K562 (cell line): ENCODE measurements around the gene TCTN3. TPM values are rescaled to one million over a fixed set of nuclear protein-coding genes. Genes with fewer than 3 reads are reported as not detected.

Experiments used
- ETS1 ChIP-seq: conservative IDR thresholded peaks from 2 replicates; pipeline ENCODE4 v1.6.1; 2011; ENCODE audit warnings: low read depth, mild to moderate bottlenecking, low read length; ENCODE audit not compliant: control insufficient read depth
- KDM1A ChIP-seq, 2 experiments: fragments of 450-650 bp; IDR thresholded peaks; 2 replicates each; pipeline ENCODE4 v1.6.1; 2016; ENCODE audit warnings: mild to moderate bottlenecking in 2 of 2
- MAFF ChIP-seq: IDR thresholded peaks from 2 replicates; pipeline ENCODE4 v1.6.1; 2012; ENCODE audit warnings: low read length, improper control_type of control experiment
- MEF2A ChIP-seq: IDR thresholded peaks from 2 replicates; pipeline ENCODE4 v1.6.1; 2011; ENCODE audit warnings: low read depth, mild to moderate bottlenecking, low read length, moderate library complexity; ENCODE audit not compliant: control insufficient read depth
- PHB2 ChIP-seq: fragments of 450-650 bp; IDR thresholded peaks from 2 replicates; pipeline ENCODE4 v1.6.1; 2017; ENCODE audit warnings: low read depth
- PURB ChIP-seq: sonication (generic); formaldehyde crosslinking; IDR thresholded peaks from 2 replicates; pipeline ENCODE4 v1.9.0; 2021; ENCODE audit warnings: low read depth, mild to moderate bottlenecking, missing genetic modification reagents
- RAD51 ChIP-seq: fragments of 450-650 bp; IDR thresholded peaks from 2 replicates; pipeline ENCODE4 v1.7.1; 2016; ENCODE audit warnings: low read depth, mild to moderate bottlenecking, borderline replicate concordance
- SIN3B ChIP-seq: fragments of 450-650 bp; IDR thresholded peaks from 2 replicates; pipeline ENCODE4 v1.6.1; 2017; ENCODE audit warnings: low read depth, mild to moderate bottlenecking, moderate library complexity
- SOX6 ChIP-seq: fragments of 450-650 bp; IDR thresholded peaks from 2 replicates; pipeline ENCODE4 v1.6.1; 2014; ENCODE audit warnings: mild to moderate bottlenecking
- ZFPM2 ChIP-seq: fragments of 250-450 bp; sonication (Bioruptor Pico); IDR thresholded peaks from 2 replicates; pipeline ENCODE4 v1.5.1; 2022; ENCODE audit warnings: mild to moderate bottlenecking
- ZNF639 ChIP-seq, 2 experiments: fragments of 200-800 bp in 1 of 2; sonication (Bioruptor generic) in 1 of 2; sonication (generic) in 1 of 2; formaldehyde crosslinking in 1 of 2; IDR thresholded peaks in 1 of 2; conservative IDR thresholded peaks in 1 of 2; 2 replicates each; pipeline versions ENCODE4 v1.5.0 to v1.6.1; 2016 to 2020; ENCODE audit warnings: missing compliant biosample characterization in 1 of 2, missing genetic modification characterization in 1 of 2, missing genetic modification reagents in 1 of 2
- ZNF740 ChIP-seq, 3 experiments: fragments of 200-800 bp in 1 of 3; sonication (Bioruptor generic) in 1 of 3; sonication (generic) in 1 of 3; formaldehyde crosslinking in 1 of 3; IDR thresholded peaks; 2 replicates each; pipeline versions ENCODE4 v1.6.1 to v1.8.0; 2016 to 2022; ENCODE audit warnings: mild to moderate bottlenecking in 2 of 3, missing compliant biosample characterization in 2 of 3, missing genetic modification characterization in 2 of 3, missing genetic modification reagents in 1 of 3
- polyA plus RNA-seq, 8 experiments: library from polyadenylated mRNA; depleted of rRNA in 4 of 8; stranded (reverse) in 5 of 8; unstranded in 3 of 8; fragments of >200 nt; fragmentation: Nextera tagmentation in 2 of 8; fragmentation: Illumina TruSeq in 1 of 8; extraction: Ambion mirVana in 2 of 8; extraction: Trizol in 1 of 8; gene quantifications; 2 replicates each; pipeline versions ENCODE4 v1.2.1 to v1.2.3, GENCODE V29; 2011 to 2014; ENCODE audit warnings: inconsistent platforms in 1 of 8, missing spikeins in 1 of 8
- total RNA-seq, 7 experiments: library from RNA; depleted of rRNA in 6 of 7; stranded (reverse); fragments of >200 nt in 6 of 7; fragmentation: Illumina TruSeq in 2 of 7; extraction: Trizol in 2 of 7; gene quantifications; 2 replicates each; pipeline versions ENCODE4 v1.2.1 to v1.2.3, GENCODE V29; 2011 to 2021; ENCODE audit warnings: low replicate concordance in 1 of 7
- TF ChIP-seq, protein P1 (sequence below): fragments of 250-450 bp; sonication (Bioruptor Pico); IDR thresholded peaks from 2 replicates; pipeline ENCODE4 v1.9.0; 2021; ENCODE audit warnings: mild to moderate bottlenecking, inconsistent platforms
- TF ChIP-seq, protein P2 (sequence below): fragments of 450-650 bp; IDR thresholded peaks from 2 replicates; pipeline ENCODE4 v1.6.1; 2018; ENCODE audit not compliant: partially characterized antibody
- TF ChIP-seq, protein P3 (sequence below): sonication (generic); formaldehyde crosslinking; IDR thresholded peaks from 2 replicates; pipeline ENCODE4 v1.8.0; 2022; ENCODE audit warnings: mild to moderate bottlenecking, missing genetic modification reagents

The TCTN3 gene
- total and polyA plus RNA-seq, 9 of the 15 experiments (the other 6 are each of a cell fraction or from before 2014, with no cell fraction given) = 10.4 to 25.8 (median 16.3) TPM

DNA sequence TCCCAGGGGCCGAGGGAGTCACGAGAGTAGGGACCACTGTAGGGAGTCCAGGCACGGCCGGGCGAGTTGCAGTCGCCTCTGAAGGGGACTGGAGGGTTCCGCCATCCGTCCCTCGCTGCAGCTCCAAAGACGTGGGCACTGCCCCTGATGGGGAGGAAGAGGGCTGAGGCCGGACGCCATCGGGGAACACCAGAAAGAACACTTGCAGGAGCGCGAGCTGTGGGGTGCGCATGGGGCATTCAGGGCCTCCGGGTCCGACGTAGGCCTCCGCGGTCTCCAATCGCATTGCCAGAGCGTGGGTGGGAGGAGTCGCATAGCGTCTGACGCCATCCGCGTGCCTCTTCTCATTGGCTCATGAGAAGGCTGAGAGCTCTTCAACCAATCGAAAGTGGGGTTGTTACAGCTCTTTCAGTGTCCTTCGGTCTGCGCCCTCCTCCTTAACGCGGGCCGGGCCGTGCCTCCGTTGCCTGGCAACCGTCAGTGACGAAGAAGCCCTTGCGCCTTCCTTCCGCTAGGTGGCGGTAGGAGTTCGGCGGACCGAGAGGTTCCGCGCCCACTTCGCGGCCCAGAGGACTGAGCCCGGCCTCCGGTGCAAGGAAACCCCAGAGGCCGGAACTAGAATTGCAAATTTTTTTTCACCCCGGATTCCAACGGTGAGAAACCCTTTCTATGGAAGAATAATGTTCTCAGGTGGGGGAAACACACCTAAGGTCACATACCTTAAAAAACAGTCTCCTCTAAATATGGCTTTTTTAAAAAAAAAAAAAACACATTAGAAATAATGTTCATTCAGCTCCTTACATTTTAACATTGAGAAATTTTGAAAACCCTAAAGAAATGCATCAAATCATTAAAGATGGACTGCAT, at the start of gene TCTN3 (continued):
- TF ChIP-seq, protein P1, sequence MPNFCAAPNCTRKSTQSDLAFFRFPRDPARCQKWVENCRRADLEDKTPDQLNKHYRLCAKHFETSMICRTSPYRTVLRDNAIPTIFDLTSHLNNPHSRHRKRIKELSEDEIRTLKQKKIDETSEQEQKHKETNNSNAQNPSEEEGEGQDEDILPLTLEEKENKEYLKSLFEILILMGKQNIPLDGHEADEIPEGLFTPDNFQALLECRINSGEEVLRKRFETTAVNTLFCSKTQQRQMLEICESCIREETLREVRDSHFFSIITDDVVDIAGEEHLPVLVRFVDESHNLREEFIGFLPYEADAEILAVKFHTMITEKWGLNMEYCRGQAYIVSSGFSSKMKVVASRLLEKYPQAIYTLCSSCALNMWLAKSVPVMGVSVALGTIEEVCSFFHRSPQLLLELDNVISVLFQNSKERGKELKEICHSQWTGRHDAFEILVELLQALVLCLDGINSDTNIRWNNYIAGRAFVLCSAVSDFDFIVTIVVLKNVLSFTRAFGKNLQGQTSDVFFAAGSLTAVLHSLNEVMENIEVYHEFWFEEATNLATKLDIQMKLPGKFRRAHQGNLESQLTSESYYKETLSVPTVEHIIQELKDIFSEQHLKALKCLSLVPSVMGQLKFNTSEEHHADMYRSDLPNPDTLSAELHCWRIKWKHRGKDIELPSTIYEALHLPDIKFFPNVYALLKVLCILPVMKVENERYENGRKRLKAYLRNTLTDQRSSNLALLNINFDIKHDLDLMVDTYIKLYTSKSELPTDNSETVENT (CRISPR knock-in tag) = no peak
- no peak for TF ChIP-seq PHB2
- no peak for TF ChIP-seq PURB
- TF ChIP-seq SIN3B = peak; percentile 66; the same call in 1 of the 2 replicates
- no peak for TF ChIP-seq MEF2A
- TF ChIP-seq SOX6 = no peak
- TF ChIP-seq RAD51 = no peak
- TF ChIP-seq ZNF639 (CRISPR knock-in tag; conservative IDR thresholded peaks at IDR 0.05 in 1 of 2, IDR thresholded peaks at IDR 0.05 in 1 of 2) = 0 out of 4 replicates have a peak, but pooled peaks of 1 of the 2 experiments have one; percentile 27
- no peak for TF ChIP-seq MAFF
- no peak for TF ChIP-seq ZNF740 (CRISPR knock-in tag; IDR thresholded peaks at IDR 0.05)
- TF ChIP-seq ZNF740 (tag; IDR thresholded peaks at IDR 0.05) = no peak
- TF ChIP-seq, protein P2, sequence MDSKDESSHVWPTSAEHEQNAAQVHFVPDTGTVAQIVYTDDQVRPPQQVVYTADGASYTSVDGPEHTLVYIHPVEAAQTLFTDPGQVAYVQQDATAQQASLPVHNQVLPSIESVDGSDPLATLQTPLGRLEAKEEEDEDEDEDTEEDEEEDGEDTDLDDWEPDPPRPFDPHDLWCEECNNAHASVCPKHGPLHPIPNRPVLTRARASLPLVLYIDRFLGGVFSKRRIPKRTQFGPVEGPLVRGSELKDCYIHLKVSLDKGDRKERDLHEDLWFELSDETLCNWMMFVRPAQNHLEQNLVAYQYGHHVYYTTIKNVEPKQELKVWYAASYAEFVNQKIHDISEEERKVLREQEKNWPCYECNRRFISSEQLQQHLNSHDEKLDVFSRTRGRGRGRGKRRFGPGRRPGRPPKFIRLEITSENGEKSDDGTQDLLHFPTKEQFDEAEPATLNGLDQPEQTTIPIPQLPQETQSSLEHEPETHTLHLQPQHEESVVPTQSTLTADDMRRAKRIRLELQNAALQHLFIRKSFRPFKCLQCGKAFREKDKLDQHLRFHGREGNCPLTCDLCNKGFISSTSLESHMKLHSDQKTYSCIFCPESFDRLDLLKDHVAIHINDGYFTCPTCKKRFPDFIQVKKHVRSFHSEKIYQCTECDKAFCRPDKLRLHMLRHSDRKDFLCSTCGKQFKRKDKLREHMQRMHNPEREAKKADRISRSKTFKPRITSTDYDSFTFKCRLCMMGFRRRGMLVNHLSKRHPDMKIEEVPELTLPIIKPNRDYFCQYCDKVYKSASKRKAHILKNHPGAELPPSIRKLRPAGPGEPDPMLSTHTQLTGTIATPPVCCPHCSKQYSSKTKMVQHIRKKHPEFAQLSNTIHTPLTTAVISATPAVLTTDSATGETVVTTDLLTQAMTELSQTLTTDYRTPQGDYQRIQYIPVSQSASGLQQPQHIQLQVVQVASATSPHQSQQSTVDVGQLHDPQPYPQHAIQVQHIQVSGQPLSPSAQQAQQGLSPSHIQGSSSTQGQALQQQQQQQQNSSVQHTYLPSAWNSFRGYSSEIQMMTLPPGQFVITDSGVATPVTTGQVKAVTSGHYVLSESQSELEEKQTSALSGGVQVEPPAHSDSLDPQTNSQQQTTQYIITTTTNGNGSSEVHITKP = peak; percentile 15
- no peak for TF ChIP-seq KDM1A (IDR thresholded peaks at IDR 0.05)
- TF ChIP-seq, protein P3, sequence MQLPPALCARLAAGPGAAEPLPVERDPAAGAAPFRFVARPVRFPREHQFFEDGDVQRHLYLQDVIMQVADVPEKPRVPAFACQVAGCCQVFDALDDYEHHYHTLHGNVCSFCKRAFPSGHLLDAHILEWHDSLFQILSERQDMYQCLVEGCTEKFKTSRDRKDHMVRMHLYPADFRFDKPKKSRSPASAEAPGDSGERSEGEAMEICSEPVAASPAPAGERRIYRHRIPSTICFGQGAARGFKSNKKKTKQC (CRISPR knock-in tag) = no peak
- no peak for TF ChIP-seq ZFPM2
- TF ChIP-seq ETS1 = no peak
